Lower leg skin (tissue), 4 donors: ENCODE measurements around the gene KLHL35. TPM values are rescaled to one million over a fixed set of nuclear protein-coding genes. Genes with fewer than 3 reads are reported as not detected.

Experiments used
- DNase-seq, 2 donors: peaks; one replicate each; pipeline ENCODE4 v3.0.0-alpha.2; 2019; ENCODE audit warnings: low spot score in 2 of 2
- H3K4me3 ChIP-seq: fragments of 200-600 bp; sonication (generic); 2 replicates; pipeline ENCODE4 v1.5.1; 2017; ENCODE audit warnings: mild to moderate bottlenecking, low read depth; ENCODE audit not compliant: poor library complexity, severe bottlenecking
- CTCF ChIP-seq, 3 donors: fragments of 450-650 bp; IDR thresholded peaks; one replicate each; pipeline ENCODE4 v1.5.1; 2016; ENCODE audit warnings: antibody characterized with exemption in 3 of 3, mild to moderate bottlenecking in 3 of 3, moderate library complexity in 2 of 3
- POLR2A ChIP-seq, 2 donors: fragments of 450-650 bp; IDR thresholded peaks; one replicate each; pipeline ENCODE4 v1.6.1; 2016 to 2017; ENCODE audit warnings: antibody characterized with exemption in 2 of 2, mild to moderate bottlenecking in 1 of 2, moderate library complexity in 1 of 2
- WGBS, 2 donors: methylation state at CpG; one replicate each; pipeline ENCODE4 v1.1.5; 2018; 5-methylcytosine and 5-hydroxymethylcytosine counted together
- intact Hi-C: fragments of 100-400 bp; cut with DNase I; formaldehyde crosslinking; loops from one replicate; pipeline ENCODE4 v1.15.0; 2023; ENCODE audit warnings: low total_unique reads
- total RNA-seq, 4 donors: library from RNA; depleted of rRNA; stranded (reverse); fragments of >200 nt; gene quantifications; one replicate each; pipeline ENCODE4 v1.1.0, GENCODE V29; 2016

The KLHL35 gene
- total RNA-seq, 4 donors from 2014 or later = 1.0 to 4.3 (median 3.8) TPM; not detected in 1

- no peak overlapping the region for H3K4me3 ChIP-seq
- intact Hi-C loops = no loop called here
- DNase-seq = no peak
- TF ChIP-seq POLR2A (IDR thresholded peaks at IDR 0.05) (no peak), CTCF (IDR thresholded peaks at IDR 0.05) (no peak)
- WGBS, 2 donors = 59 to 63% methylated on average over 16 of the region's 16 CpGs
These were observed 42.1 kb upstream of the KLHL35 start for GRCh38 chr11:75474878-75475766.

- WGBS, 2 donors = 74 to 100% methylated on average over 1 of the region's 1 CpG
- no peak for DNase-seq
- intact Hi-C loops = no loop called here
- H3K4me3 ChIP-seq = no peak overlapping the region
- no peak for TF ChIP-seq POLR2A (IDR thresholded peaks at IDR 0.05)
- no peak for TF ChIP-seq CTCF (IDR thresholded peaks at IDR 0.05)
These were observed 41.2 kb upstream of the KLHL35 start for GRCh38 chr11:75474240-75474639.

GRCh38 chr11:75473684-75474083, 40.7 kb upstream of the KLHL35 start:
- DNase-seq = no peak
- WGBS, 2 donors = 75 to 84% methylated on average over 5 to 6 of the region's 6 CpGs
- intact Hi-C loops = no loop called here
- TF ChIP-seq CTCF (IDR thresholded peaks at IDR 0.05) (no peak), POLR2A (IDR thresholded peaks at IDR 0.05) (no peak)
- H3K4me3 ChIP-seq = no peak overlapping the region

GRCh38 chr11:75472081-75472732, 39.2 kb upstream of the KLHL35 start:
- H3K4me3 ChIP-seq = no peak overlapping the region
- 92 to 97% methylated on average over 5 of the region's 5 CpGs for WGBS, 2 donors
- TF ChIP-seq POLR2A (IDR thresholded peaks at IDR 0.05) = no peak
- no peak for TF ChIP-seq CTCF (IDR thresholded peaks at IDR 0.05)
- no peak for DNase-seq
- intact Hi-C loops = no loop called here

GRCh38 chr11:75471176-75471973, 38.4 kb upstream of the KLHL35 start:
- TF ChIP-seq POLR2A (IDR thresholded peaks at IDR 0.05) = no peak
- no peak for TF ChIP-seq CTCF (IDR thresholded peaks at IDR 0.05)
- WGBS, 2 donors = 54 to 60% methylated on average over 7 of the region's 7 CpGs

More at GRCh38 chr11:75471176-75471973, 38.4 kb upstream of the KLHL35 start:
- H3K4me3 ChIP-seq = no peak overlapping the region
- intact Hi-C loops = no loop called here
- DNase-seq = no peak
